ENCODE results near the gene SEZ6L.

Gene SEZ6L

GRCh38 chr22:26246552-26246951 is 77.3 kb downstream of the SEZ6L start:
- no peak for DNase-seq

- no peak for DNase-seq
These were observed 82.6 kb downstream of the SEZ6L start for GRCh38 chr22:26251869-26252268.

DNA sequence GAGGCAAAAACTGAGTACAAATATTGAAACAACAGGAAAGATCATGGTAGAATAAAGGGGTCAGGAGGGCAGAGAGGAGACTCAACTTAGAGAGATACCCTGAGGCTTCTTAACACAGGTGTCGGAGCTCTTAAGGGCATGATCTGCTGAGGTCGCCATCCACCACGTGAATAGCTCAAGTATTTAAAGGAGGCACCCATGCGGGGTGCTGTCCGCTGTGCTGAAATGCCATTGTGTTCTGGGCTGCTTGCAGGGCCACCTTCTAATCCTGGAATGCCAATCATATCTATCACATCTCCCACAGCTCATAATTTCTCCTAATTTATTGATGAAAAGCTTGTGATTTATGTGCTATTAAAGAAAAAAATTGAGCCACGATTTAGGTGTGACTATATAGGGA is 90.2 kb downstream of the SEZ6L start:
- no peak for DNase-seq

- no peak for DNase-seq
These were observed 94.9 kb downstream of the SEZ6L start for GRCh38 chr22:26264162-26264561.

GRCh38 chr22:26265281-26265680 is 96.0 kb downstream of the SEZ6L start:
- no peak for DNase-seq

- no peak for DNase-seq
These were observed 96.6 kb downstream of the SEZ6L start for GRCh38 chr22:26265909-26266308.

- DNase-seq = peak; percentile 80
These were observed 98.6 kb downstream of the SEZ6L start for GRCh38 chr22:26267856-26268255.

GRCh38 chr22:26269572-26269971 is 100.3 kb downstream of the SEZ6L start:
- peak; percentile 2 for DNase-seq

DNA sequence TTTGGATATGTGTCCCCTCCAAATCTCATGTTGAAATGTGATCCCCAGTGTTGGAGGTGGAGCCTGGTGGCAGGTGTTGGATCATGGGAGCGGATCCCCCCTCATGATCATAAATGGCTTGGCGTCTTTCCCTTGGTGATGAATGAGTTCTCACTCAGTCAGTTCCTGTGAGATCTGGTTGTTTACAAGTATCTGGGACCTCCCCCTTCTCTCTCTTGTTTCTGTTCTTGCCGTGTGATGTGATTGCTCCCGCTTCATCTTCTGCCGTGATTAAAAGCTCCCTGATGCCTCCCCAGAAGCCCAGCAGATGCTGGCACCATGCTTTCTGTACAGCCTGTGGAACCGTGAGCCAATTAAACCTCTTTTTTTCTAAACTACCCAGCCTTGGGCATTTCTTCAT is 102.2 kb downstream of the SEZ6L start:
- DNase-seq = peak; percentile 6

DNA sequence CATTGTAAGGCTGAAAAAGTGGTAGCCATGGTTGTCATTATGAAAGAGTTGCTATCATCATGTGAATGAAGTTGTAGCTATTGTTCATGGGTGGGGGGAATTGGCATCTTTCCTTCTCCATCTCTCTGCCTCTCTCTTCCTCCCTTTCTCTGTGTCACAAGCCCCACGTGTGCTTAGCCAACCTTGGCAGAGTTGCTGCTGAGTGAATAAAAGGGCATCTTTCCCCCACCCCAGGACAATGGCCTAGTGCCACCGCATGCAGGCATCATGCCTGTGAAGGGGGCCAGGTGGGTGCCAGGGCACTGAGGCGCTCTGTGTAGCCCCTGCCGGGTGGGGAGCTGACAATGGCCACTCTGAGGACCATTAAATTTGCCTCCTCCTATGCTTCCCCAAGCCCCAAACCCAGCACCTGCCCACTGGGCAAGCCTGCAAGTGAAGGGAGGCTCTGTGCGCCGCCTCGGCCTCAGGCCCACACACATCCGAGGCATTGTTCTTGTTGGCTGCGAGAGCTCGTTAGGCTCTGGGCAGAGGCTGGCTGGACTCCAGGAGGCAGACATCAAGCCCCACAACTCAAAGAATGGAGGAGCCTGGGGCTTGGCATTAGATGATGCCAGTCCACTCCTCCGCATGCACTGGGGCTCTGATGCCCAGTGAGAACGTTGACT is 103.9 kb downstream of the SEZ6L start:
- DNase-seq = peak; percentile 73

DNA sequence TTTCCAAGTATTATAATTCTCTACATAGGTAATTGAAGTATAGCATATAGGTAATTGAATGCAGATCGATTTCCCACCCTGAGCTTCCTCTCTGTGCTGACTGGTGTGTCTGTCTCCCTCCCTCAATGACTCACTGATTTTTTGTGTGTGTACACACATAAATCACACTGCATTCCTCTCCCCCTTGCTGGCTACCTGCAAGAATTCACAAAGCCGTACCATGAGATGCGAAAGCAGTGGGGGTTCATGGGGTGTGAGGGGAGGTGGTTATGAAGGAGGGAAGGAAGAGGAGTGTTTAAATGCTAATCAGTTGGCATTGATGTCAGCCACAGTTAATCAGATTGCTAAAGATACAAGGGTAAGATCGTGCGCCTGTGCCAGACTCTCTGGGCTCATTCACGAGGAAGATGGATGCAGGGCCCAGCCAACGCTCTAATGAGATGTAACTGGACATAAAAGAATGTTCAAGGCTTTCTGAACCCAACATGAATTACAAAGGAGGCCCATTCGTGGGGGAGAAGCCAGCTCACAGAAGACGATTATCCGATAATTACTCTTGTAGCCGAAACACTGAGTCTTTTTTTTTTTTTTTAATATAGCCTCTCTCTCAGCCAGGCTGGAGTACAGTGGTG is 107.4 kb downstream of the SEZ6L start:
- peak; percentile 37 for DNase-seq

DNA sequence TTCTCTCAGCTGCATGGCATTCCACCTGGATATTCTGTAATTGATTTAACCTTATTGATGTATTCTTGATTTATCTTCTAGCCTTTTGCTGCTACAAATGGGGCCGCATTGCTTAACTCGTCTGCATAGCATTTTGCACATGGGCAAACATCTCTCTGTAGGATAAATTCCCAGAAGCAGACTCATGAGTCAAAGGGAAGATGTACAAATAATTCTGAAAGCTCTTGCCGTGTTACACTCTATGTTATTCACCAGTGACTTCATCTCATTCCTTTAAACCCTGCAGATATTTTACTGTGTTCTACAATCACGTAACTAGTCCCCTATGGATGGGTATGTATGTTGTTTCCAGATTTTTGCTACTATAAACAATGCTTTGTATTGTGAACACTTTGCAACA is 112.7 kb downstream of the SEZ6L start:
- no peak for DNase-seq

- no peak for DNase-seq
These were observed 114.1 kb downstream of the SEZ6L start for GRCh38 chr22:26283330-26283729.

- DNase-seq = no peak
These were observed 116.4 kb downstream of the SEZ6L start for GRCh38 chr22:26285632-26286031.

DNA sequence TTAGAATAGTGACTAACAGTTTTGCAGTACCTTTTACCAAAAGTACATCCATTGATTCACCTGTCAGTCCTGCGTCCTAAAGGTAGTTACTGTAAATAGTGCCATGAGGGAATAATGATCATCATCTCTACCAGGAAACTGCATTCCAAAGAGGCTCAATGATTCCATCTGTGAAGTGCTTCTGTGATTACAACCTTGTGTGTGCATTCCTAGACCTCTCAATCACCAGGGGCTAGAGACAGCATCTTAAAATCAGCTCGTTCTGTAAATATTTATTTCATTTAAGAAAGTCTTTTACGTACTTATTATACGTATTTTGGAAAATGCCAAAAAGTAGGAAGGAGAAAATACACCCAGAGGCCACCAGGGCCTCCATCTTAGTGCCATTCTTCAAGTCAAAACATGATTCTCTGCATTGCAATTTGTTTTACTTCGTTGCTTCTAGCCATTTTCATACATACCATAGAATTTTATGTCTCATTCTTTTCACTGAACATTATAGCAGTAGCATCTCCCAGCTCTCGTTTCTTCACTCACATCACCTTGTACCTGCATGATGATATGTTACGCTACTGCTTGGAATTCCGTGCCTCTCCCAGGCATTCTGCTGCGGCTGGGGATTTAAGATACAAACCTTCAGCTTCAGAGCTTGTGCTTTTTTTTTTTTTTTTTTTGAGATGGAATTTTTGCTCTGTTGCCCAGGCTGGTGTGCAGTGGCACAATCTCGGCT is 117.0 kb downstream of the SEZ6L start:
- DNase-seq = no peak

GRCh38 chr22:26287382-26288225 is 118.3 kb downstream of the SEZ6L start:
- DNase-seq = peak; percentile 30

GRCh38 chr22:26289611-26290101 is 120.4 kb downstream of the SEZ6L start:
- DNase-seq = no peak

DNA sequence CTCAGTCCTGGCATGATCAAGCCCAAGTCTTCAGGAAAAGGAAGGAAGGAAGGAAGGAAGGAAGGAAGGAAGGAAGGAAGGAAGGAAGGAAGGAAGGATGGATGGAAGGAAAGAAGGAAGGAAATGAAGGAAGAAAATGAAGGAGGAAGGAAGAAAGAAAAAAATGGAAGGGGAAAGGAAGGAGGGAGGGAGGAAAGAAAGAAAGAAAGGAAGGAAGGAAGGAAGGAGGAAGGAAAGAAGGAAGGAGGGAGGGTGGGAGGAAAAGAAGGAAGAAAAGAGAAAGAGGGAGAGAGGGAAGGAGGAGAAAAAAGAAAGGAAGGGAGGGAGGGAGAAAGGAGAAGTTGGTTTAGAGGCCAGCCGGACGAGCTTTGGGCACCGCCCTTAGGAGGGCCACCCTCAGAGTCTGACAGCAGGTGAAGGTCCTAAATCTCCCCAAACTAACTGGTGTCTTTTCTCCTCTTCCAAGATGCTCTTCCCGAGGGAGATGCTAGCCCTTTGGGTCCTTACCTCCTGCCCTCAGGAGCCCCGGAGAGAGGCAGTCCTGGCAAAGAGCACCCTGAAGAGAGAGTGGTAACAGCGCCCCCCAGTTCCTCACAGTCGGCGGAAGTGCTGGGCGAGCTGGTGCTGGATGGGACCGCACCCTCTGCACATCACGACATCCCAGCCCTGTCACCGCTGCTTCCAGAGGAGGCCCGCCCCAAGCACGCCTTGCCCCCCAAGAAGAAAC is 122.8 kb downstream of the SEZ6L start:
- DNase-seq = no peak

DNA sequence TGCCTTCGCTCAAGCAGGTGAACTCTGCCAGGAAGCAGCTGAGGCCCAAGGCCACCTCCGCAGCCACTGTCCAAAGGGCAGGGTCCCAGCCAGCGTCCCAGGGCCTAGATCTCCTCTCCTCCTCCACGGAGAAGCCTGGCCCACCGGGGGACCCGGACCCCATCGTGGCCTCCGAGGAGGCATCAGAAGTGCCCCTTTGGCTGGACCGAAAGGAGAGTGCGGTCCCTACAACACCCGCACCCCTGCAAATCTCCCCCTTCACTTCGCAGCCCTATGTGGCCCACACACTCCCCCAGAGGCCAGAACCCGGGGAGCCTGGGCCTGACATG is 123.4 kb downstream of the SEZ6L start:
- DNase-seq = no peak

- DNase-seq = no peak
These were observed 126.4 kb downstream of the SEZ6L start for GRCh38 chr22:26295563-26296126.

- DNase-seq = no peak
These were observed 129.5 kb downstream of the SEZ6L start for GRCh38 chr22:26298605-26299310.

- DNase-seq = peak; percentile 46
These were observed 133.5 kb downstream of the SEZ6L start for GRCh38 chr22:26302726-26303125.
